NCI-H526 treated with DMSO at 0.1 percent for 48 hours (cell line): ENCODE data around the gene RRAGA.
"Not testable (repeated sequence)": the region's sequence is repeated elsewhere in the genome, so short reads cannot be mapped to it uniquely, and the experiment has no call there.

Experiments used
- DNase-seq: peaks from one replicate; lab custom pipeline; 2025; lab: John Stamatoyannopoulos, UW

Gene RRAGA

GRCh38 chr9:19087106-19088000 is 38.1 kb downstream of the RRAGA start:
- DNase-seq, result no peak

GRCh38 chr9:19097431-19097830 is 48.2 kb downstream of the RRAGA start:
- DNase-seq, result not testable (repeated sequence)
